Right kidney (tissue), 1 donor: ENCODE data around the gene ATXN1.

Experiments
- DNase-seq: peaks from one replicate; pipeline ENCODE4 v3.0.0-alpha.2; 2016

The ATXN1 gene

GRCh38 chr6:16746812-16747211 is 14.4 kb downstream of the ATXN1 start:
- DNase-seq: no peak

GRCh38 chr6:16746401-16746800 is 14.9 kb downstream of the ATXN1 start:
- no peak for DNase-seq

- no peak for DNase-seq
Measured at GRCh38 chr6:16743664-16744210, 17.5 kb downstream of the ATXN1 start.

- DNase-seq: no peak
Measured at GRCh38 chr6:16742116-16742515, 19.1 kb downstream of the ATXN1 start.

GRCh38 chr6:16741112-16742016 is 19.9 kb downstream of the ATXN1 start:
- DNase-seq: no peak

GRCh38 chr6:16740097-16740496 is 21.2 kb downstream of the ATXN1 start:
- DNase-seq: no peak

GRCh38 chr6:16739329-16739801 is 21.9 kb downstream of the ATXN1 start:
- no peak for DNase-seq

GRCh38 chr6:16737925-16738324 is 23.3 kb downstream of the ATXN1 start:
- DNase-seq: no peak

- DNase-seq: no peak
Measured at GRCh38 chr6:16736856-16737775, 24.1 kb downstream of the ATXN1 start.

- DNase-seq: no peak
Measured at GRCh38 chr6:16735014-16735413, 26.2 kb downstream of the ATXN1 start.

- no peak for DNase-seq
Measured at GRCh38 chr6:16733085-16733484, 28.2 kb downstream of the ATXN1 start.

- no peak for DNase-seq
Measured at GRCh38 chr6:16731478-16732051, 29.7 kb downstream of the ATXN1 start.

- no peak for DNase-seq
Measured at GRCh38 chr6:16730738-16731477, 30.4 kb downstream of the ATXN1 start.

GRCh38 chr6:16729744-16730143 is 31.5 kb downstream of the ATXN1 start:
- DNase-seq: no peak

- DNase-seq: no peak
Measured at GRCh38 chr6:16729183-16729691, 32.0 kb downstream of the ATXN1 start.

GRCh38 chr6:16728513-16729182 is 32.6 kb downstream of the ATXN1 start:
- DNase-seq: no peak

GRCh38 chr6:16727996-16728395 is 33.3 kb downstream of the ATXN1 start:
- no peak for DNase-seq

GRCh38 chr6:16725145-16725864 is 36.0 kb downstream of the ATXN1 start:
- no peak for DNase-seq

- DNase-seq: no peak
Measured at GRCh38 chr6:16723826-16724225, 37.4 kb downstream of the ATXN1 start.

- DNase-seq: no peak
Measured at GRCh38 chr6:16723402-16723801, 37.9 kb downstream of the ATXN1 start.
